GM19452 (cell line): Measurements from ENCODE around the gene ZNF396.

Experiments
- ATAC-seq: cut with Tn5 transposase; IDR thresholded peaks from one replicate; pipeline ENCODE4 v1.9.1; 2021; ENCODE audit not compliant: unreplicated experiment

Gene ZNF396

GRCh38 chr18:35376742-35377695, at the start of gene ZNF396:
Gene ZNF396 (minus strand): TSS chr18:35377337. CDS start chr18:35374292, 3,045 bp downstream.
- ATAC-seq = peak; percentile 84

GRCh38 chr18:35426786-35427185, 49.6 kb upstream of the ZNF396 start:
- no peak for ATAC-seq

- ATAC-seq = no peak
These were observed 47.2 kb upstream of the ZNF396 start for GRCh38 chr18:35424356-35424755.

GRCh38 chr18:35422237-35422636, 45.1 kb upstream of the ZNF396 start:
- no peak for ATAC-seq

GRCh38 chr18:35418610-35419009, 41.5 kb upstream of the ZNF396 start:
- ATAC-seq = no peak

- no peak for ATAC-seq
These were observed 40.1 kb upstream of the ZNF396 start for GRCh38 chr18:35417223-35417622.

- peak; percentile 48 for ATAC-seq
These were observed 38.5 kb upstream of the ZNF396 start for GRCh38 chr18:35415511-35416073.

GRCh38 chr18:35413163-35413511, 36.0 kb upstream of the ZNF396 start:
- no peak for ATAC-seq

- no peak for ATAC-seq
These were observed 34.7 kb upstream of the ZNF396 start for GRCh38 chr18:35411625-35412351.

GRCh38 chr18:35410561-35410960, 33.4 kb upstream of the ZNF396 start:
- peak; percentile 50 for ATAC-seq

- no peak for ATAC-seq
These were observed 32.8 kb upstream of the ZNF396 start for GRCh38 chr18:35409911-35410310.

GRCh38 chr18:35408843-35409261, 31.7 kb upstream of the ZNF396 start:
- no peak for ATAC-seq

GRCh38 chr18:35407871-35408481, 30.8 kb upstream of the ZNF396 start:
- peak; percentile 65 for ATAC-seq

GRCh38 chr18:35406666-35407065, 29.5 kb upstream of the ZNF396 start:
- ATAC-seq = no peak

GRCh38 chr18:35397976-35398375, 20.8 kb upstream of the ZNF396 start:
- ATAC-seq = no peak

GRCh38 chr18:35393716-35394115, 16.6 kb upstream of the ZNF396 start:
- ATAC-seq = no peak

- no peak for ATAC-seq
These were observed 15.2 kb upstream of the ZNF396 start for GRCh38 chr18:35392375-35392774.

- ATAC-seq = no peak
These were observed 14.0 kb upstream of the ZNF396 start for GRCh38 chr18:35390951-35391700.

- no peak for ATAC-seq
These were observed 12.0 kb upstream of the ZNF396 start for GRCh38 chr18:35389095-35389618.

GRCh38 chr18:35387152-35387571, 10.0 kb upstream of the ZNF396 start:
- peak; percentile 8 for ATAC-seq
